ENCODE measurements around the gene ACADVL. TPM values are rescaled to one million over a fixed set of nuclear protein-coding genes. Genes with fewer than 3 reads are reported as not detected.
A peak's percentile ranks its signal among the peaks of the same experiment; 100 is the strongest.
"Not testable (repeated sequence)": the region's sequence is repeated elsewhere in the genome, so short reads cannot be mapped to it uniquely, and the experiment has no call there.

ACADVL gene
- total RNA-seq, 1 donor, result 163 TPM

- H4K20me1 ChIP-seq (ENCODE audit: insufficient read depth, low read length), result peaks cover 14% of the 10 kb centered on the region
- peaks cover 26% of the 10 kb centered on the region for H3K4me1 ChIP-seq (ENCODE audit: insufficient read depth, low read length)
- peak overlapping the region; percentile 86 for H3K4me3 ChIP-seq (ENCODE audit: insufficient read depth, low read length)
- peaks cover 46% of the 10 kb centered on the region for H3K36me3 ChIP-seq (ENCODE audit: insufficient read depth, low read length)
- no peak for TF ChIP-seq CTCF (IDR thresholded peaks at IDR 0.05; ENCODE audit: extremely low read depth, low read depth, low read length)
- peak overlapping the region; percentile 84 for H3K27ac ChIP-seq (ENCODE audit: low read depth, low read length)
- no peaks in the 10 kb centered on the region for H3K9me3 ChIP-seq (ENCODE audit: low read depth, low read length)
- H2AFZ ChIP-seq (ENCODE audit: low read length), result peak overlapping the region; percentile 93
- peaks cover 73% of the 10 kb centered on the region for H3K79me2 ChIP-seq (ENCODE audit: insufficient read depth, low read length)
- peak overlapping the region; percentile 98 for H3K4me2 ChIP-seq (ENCODE audit: insufficient read depth, low read length)
- H3K27me3 ChIP-seq (ENCODE audit: insufficient read depth, low read length), result no peaks in the 10 kb centered on the region
- DNase-seq (ENCODE audit: insufficient read length, low spot score, missing footprints), result peak; percentile 97
Observed at GRCh38 chr17:7242717-7243452, 23.1 kb downstream of the ACADVL start.

- TF ChIP-seq CTCF (IDR thresholded peaks at IDR 0.05; ENCODE audit: extremely low read depth, low read depth, low read length), result no peak
Observed at GRCh38 chr17:7243453-7243729, 23.7 kb downstream of the ACADVL start.

GRCh38 chr17:7243838-7244237, 24.1 kb downstream of the ACADVL start:
- H3K9me3 ChIP-seq (ENCODE audit: low read depth, low read length); H3K4me3 ChIP-seq (ENCODE audit: insufficient read depth, low read length); H3K27me3 ChIP-seq (ENCODE audit: insufficient read depth, low read length); H3K27ac ChIP-seq (ENCODE audit: low read depth, low read length); H2AFZ ChIP-seq (ENCODE audit: low read length); DNase-seq (ENCODE audit: insufficient read length, low spot score, missing footprints): not testable (repeated sequence)
- Histone ChIP-seq H4K20me1 (ENCODE audit: insufficient read depth, low read length) (peaks cover 14% of the 10 kb centered on the region), H3K79me2 (ENCODE audit: insufficient read depth, low read length) (peaks cover 75% of the 10 kb centered on the region), H3K4me2 (ENCODE audit: insufficient read depth, low read length) (peak overlapping the region; percentile 98), H3K4me1 (ENCODE audit: insufficient read depth, low read length) (peaks cover 26% of the 10 kb centered on the region), H3K36me3 (ENCODE audit: insufficient read depth, low read length) (peaks cover 46% of the 10 kb centered on the region)

More at GRCh38 chr17:7243453-7243729, 23.7 kb downstream of the ACADVL start:
- Histone ChIP-seq H4K20me1 (ENCODE audit: insufficient read depth, low read length) (peaks cover 14% of the 10 kb centered on the region), H3K4me2 (ENCODE audit: insufficient read depth, low read length) (peak overlapping the region; percentile 98), H3K79me2 (ENCODE audit: insufficient read depth, low read length) (peaks cover 75% of the 10 kb centered on the region), H3K4me1 (ENCODE audit: insufficient read depth, low read length) (peaks cover 26% of the 10 kb centered on the region), H3K36me3 (ENCODE audit: insufficient read depth, low read length) (peaks cover 46% of the 10 kb centered on the region), H2AFZ (ENCODE audit: low read length) (peak overlapping the region; percentile 93), H3K27me3 (ENCODE audit: insufficient read depth, low read length) (no peaks in the 10 kb centered on the region), H3K4me3 (ENCODE audit: insufficient read depth, low read length) (peak overlapping the region; percentile 86), H3K27ac (ENCODE audit: low read depth, low read length) (peak overlapping the region; percentile 84), H3K9me3 (ENCODE audit: low read depth, low read length) (no peaks in the 10 kb centered on the region)
- DNase-seq (ENCODE audit: insufficient read length, low spot score, missing footprints), result peak; percentile 79

- Histone ChIP-seq H4K20me1 (ENCODE audit: insufficient read depth, low read length) (peaks cover 3% of the 10 kb centered on the region), H3K27me3 (ENCODE audit: insufficient read depth, low read length) (no peaks in the 10 kb centered on the region), H2AFZ (ENCODE audit: low read length) (no peak overlapping the region), H3K9me3 (ENCODE audit: low read depth, low read length) (no peaks in the 10 kb centered on the region), H3K4me3 (ENCODE audit: insufficient read depth, low read length) (no peak overlapping the region), H3K27ac (ENCODE audit: low read depth, low read length) (no peak overlapping the region), H3K4me1 (ENCODE audit: insufficient read depth, low read length) (peaks cover 16% of the 10 kb centered on the region), H3K79me2 (ENCODE audit: insufficient read depth, low read length) (peaks cover 75% of the 10 kb centered on the region), H3K4me2 (ENCODE audit: insufficient read depth, low read length) (no peak overlapping the region), H3K36me3 (ENCODE audit: insufficient read depth, low read length) (peaks cover 31% of the 10 kb centered on the region)
- no peak for TF ChIP-seq CTCF (IDR thresholded peaks at IDR 0.05; ENCODE audit: extremely low read depth, low read depth, low read length)
- DNase-seq (ENCODE audit: insufficient read length, low spot score, missing footprints), result no peak
Observed at GRCh38 chr17:7246779-7247178, 27.0 kb downstream of the ACADVL start.

All from osteoblast (primary cell).